PC-9 (cell line): ENCODE data around the gene CELSR2. TPM values are rescaled to one million over a fixed set of nuclear protein-coding genes. Genes with fewer than 3 reads are reported as not detected.

ENCODE experiments used
- BruUV-seq: library from RNA; stranded (reverse); fragments of 400-500 nt; replicated peaks from 2 replicates; lab custom pipeline; 2021; lab: Mats Ljungman, UMichigan
- CTCF ChIA-PET: fragments of 300-600 bp; sonication (Branson Sonifier 250); formaldehyde crosslinking; loops from one replicate; lab custom pipeline; 2022; ENCODE audit warnings: antibody characterized with exemption; lab: Charles Lee
- POLR2A ChIA-PET: fragments of 300-600 bp; sonication (Branson Sonifier 250); formaldehyde crosslinking; loops from one replicate; lab custom pipeline; 2022; ENCODE audit warnings: antibody characterized with exemption; ENCODE audit not compliant: unreplicated experiment; lab: Charles Lee
- DNase-seq, 2 experiments: peaks; one replicate each; pipeline versions ENCODE4 v3.0.0 to v3.0.0-alpha.2; 2015 to 2022; ENCODE audit warnings: mixed read lengths in 1 of 2
- H2AFZ ChIP-seq: fragments of 200-600 bp; sonication (generic); 2 replicates; pipeline ENCODE4 v1.8.1; 2017; ENCODE audit warnings: antibody characterized with exemption
- H3F3A ChIP-seq: fragments of 200-600 bp; sonication (generic); 2 replicates; pipeline ENCODE4 v1.8.1; 2017; ENCODE audit warnings: antibody characterized with exemption, mild to moderate bottlenecking, low read depth; ENCODE audit not compliant: insufficient read depth
- H3K27ac ChIP-seq: fragments of 200-600 bp; sonication (generic); 2 replicates; pipeline ENCODE4 v1.6.1; 2016; ENCODE audit warnings: mixed run types
- H3K27me3 ChIP-seq: fragments of 200-600 bp; sonication (generic); 2 replicates; pipeline ENCODE4 v1.6.1; 2016; ENCODE audit warnings: low read depth, mixed run types; ENCODE audit not compliant: insufficient read depth
- H3K36me3 ChIP-seq: fragments of 200-600 bp; sonication (generic); 2 replicates; pipeline ENCODE4 v1.6.1; 2016; ENCODE audit warnings: low read depth, mixed run types
- H3K4me1 ChIP-seq: fragments of 200-600 bp; sonication (generic); replicated peaks from 2 replicates; pipeline ENCODE4 v1.6.1; 2016; ENCODE audit warnings: mixed run types; ENCODE audit not compliant: insufficient read depth
- H3K4me2 ChIP-seq: fragments of 200-600 bp; sonication (generic); 2 replicates; pipeline ENCODE4 v1.6.1; 2017; ENCODE audit warnings: mixed run types
- H3K4me3 ChIP-seq: fragments of 200-600 bp; sonication (generic); 2 replicates; pipeline ENCODE4 v1.6.1; 2016; ENCODE audit warnings: mixed run types
- H3K79me2 ChIP-seq: fragments of 200-600 bp; sonication (generic); 2 replicates; pipeline ENCODE4 v1.6.1; 2017; ENCODE audit warnings: low read depth, mixed run types
- H3K9me2 ChIP-seq: fragments of 200-600 bp; sonication (generic); 2 replicates; pipeline ENCODE4 v1.8.1; 2017; ENCODE audit warnings: mild to moderate bottlenecking; ENCODE audit not compliant: insufficient read depth
- H3K9me3 ChIP-seq: fragments of 200-600 bp; sonication (generic); 2 replicates; pipeline ENCODE4 v1.8.1; 2016; ENCODE audit warnings: low read depth; ENCODE audit not compliant: insufficient read depth
- H4K20me1 ChIP-seq: fragments of 200-600 bp; sonication (generic); 2 replicates; pipeline ENCODE4 v1.8.1; 2017; ENCODE audit not compliant: insufficient read depth
- CTCF ChIP-seq: fragments of 200-600 bp; sonication (generic); conservative IDR thresholded peaks from 2 replicates; pipeline ENCODE4 v1.6.1; 2017; ENCODE audit warnings: mixed run types, antibody characterized with exemption, mild to moderate bottlenecking, moderate library complexity
- EZH2 ChIP-seq: fragments of 200-600 bp; sonication (generic); IDR thresholded peaks from 2 replicates; pipeline ENCODE4 v1.8.0; 2017; ENCODE audit warnings: antibody characterized with exemption, low read depth
- intact Hi-C: fragments of 100-400 bp; cut with micrococcal nuclease; formaldehyde crosslinking; loops from one replicate; pipeline ENCODE4 v1.10.0; 2022; ENCODE audit not compliant: unreplicated experiment
- total RNA-seq: library from RNA; stranded (reverse); gene quantifications from 2 replicates; pipeline ENCODE4 v1.2.3, GENCODE V29; 2021

Gene CELSR2
- total RNA-seq, 1 experiment from 2014 or later = 19.5 TPM

GRCh38 chr1:109266965-109267364 is 17.6 kb downstream of the CELSR2 start:
- Histone ChIP-seq H3K4me1 (peaks cover 10% of the 10 kb centered on the region), H3K36me3 (no peaks in the 10 kb centered on the region), H3K27ac (peak overlapping the region; percentile 29; the same call in 1 of the 2 replicates), H3K9me3 (no peaks in the 10 kb centered on the region), H4K20me1 (no peaks in the 10 kb centered on the region), H3K4me2 (0 out of 2 replicates have a peak overlapping the region, but pooled peaks have one; percentile 13), H3K4me3 (no peak overlapping the region), H3F3A (peaks cover 11% of the 10 kb centered on the region; the same call in 1 of the 2 replicates), H3K27me3 (no peaks in the 10 kb centered on the region), H3K79me2 (no peaks in the 10 kb centered on the region), H3K9me2 (no peaks in the 10 kb centered on the region), H2AFZ (no peak overlapping the region)
- peak; percentile 32 to 85 for DNase-seq
- ChIA-PET POLR2A (no interaction called here), CTCF (no interaction called here)
- no TSS peak for BruUV-seq
- TF ChIP-seq EZH2 = no peak
- no peak for TF ChIP-seq CTCF
- intact Hi-C loops = loop anchor here (10.0 kb wide), 1 partner anchor 312 kb away; no protein-coding TSS in a partner anchor

DNA sequence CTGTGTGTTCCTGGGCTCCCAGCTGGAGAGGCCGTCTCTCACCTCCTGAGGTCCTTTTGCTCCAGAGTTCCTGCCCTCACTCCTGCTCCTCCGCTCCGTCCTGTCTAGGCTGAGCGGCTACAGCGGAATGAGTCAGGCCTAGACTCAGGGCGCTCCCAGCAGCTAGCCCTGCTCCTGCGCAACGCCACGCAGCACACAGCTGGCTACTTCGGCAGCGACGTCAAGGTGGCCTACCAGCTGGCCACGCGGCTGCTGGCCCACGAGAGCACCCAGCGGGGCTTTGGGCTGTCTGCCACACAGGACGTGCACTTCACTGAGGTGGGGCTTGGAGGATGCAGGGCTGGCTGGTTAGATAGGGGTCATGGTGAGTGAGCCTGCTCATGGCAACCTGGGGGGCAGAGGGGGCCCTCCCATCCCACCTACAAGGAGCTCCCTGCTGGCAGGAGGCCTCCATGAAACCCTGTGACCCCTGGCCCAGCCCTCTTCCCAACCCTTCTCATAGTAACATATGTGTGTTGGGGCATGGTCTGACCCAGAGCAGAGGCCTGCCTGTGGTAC is 18.5 kb downstream of the CELSR2 start:
- Histone ChIP-seq H2AFZ (no peak overlapping the region), H3K9me3 (no peaks in the 10 kb centered on the region), H3K36me3 (no peaks in the 10 kb centered on the region), H3K4me2 (no peak overlapping the region), H4K20me1 (no peaks in the 10 kb centered on the region), H3F3A (peaks cover 11% of the 10 kb centered on the region; the same call in 1 of the 2 replicates), H3K4me3 (no peak overlapping the region), H3K27me3 (no peaks in the 10 kb centered on the region), H3K79me2 (no peaks in the 10 kb centered on the region), H3K9me2 (no peaks in the 10 kb centered on the region), H3K27ac (no peak overlapping the region), H3K4me1 (peaks cover 15% of the 10 kb centered on the region)
- intact Hi-C loops = loop anchor here (10.0 kb wide), 1 partner anchor 313 kb away; no protein-coding TSS in a partner anchor
- TF ChIP-seq CTCF = no peak
- no peak for TF ChIP-seq EZH2
- ChIA-PET CTCF (no interaction called here), POLR2A (no interaction called here)
- DNase-seq = no peak
- no TSS peak for BruUV-seq

- Histone ChIP-seq H3K4me2 (no peak overlapping the region), H3F3A (peaks cover 11% of the 10 kb centered on the region; the same call in 1 of the 2 replicates), H3K9me2 (no peaks in the 10 kb centered on the region), H4K20me1 (no peaks in the 10 kb centered on the region), H3K9me3 (no peaks in the 10 kb centered on the region), H3K27me3 (no peaks in the 10 kb centered on the region), H3K27ac (no peak overlapping the region), H3K36me3 (no peaks in the 10 kb centered on the region), H3K4me1 (peaks cover 23% of the 10 kb centered on the region), H3K4me3 (no peak overlapping the region), H2AFZ (no peak overlapping the region), H3K79me2 (no peaks in the 10 kb centered on the region)
- POLR2A ChIA-PET = interaction anchor here (0.5 kb wide), 1 partner anchor 229 kb away, joined by 15 read pairs; no protein-coding TSS in a partner anchor
- TF ChIP-seq CTCF (no peak), EZH2 (no peak)
- DNase-seq = no peak
- CTCF ChIA-PET = no interaction called here
- BruUV-seq = no TSS peak
- intact Hi-C loops = loop anchor here (10.0 kb wide), 1 partner anchor 314 kb away; no protein-coding TSS in a partner anchor
These were observed 19.3 kb downstream of the CELSR2 start for GRCh38 chr1:109268431-109269211.
